Measurements from ENCODE around the gene PAPPA.

The PAPPA gene

GRCh38 chr9:116260531-116260930 is 106.9 kb downstream of the PAPPA start:
- Histone ChIP-seq H3K9ac (ENCODE audit: low read length in 2 of 2) (no peak overlapping the region), H3K4me1 (ENCODE audit: control insufficient read depth, insufficient read depth, low read length) (no peaks in the 10 kb centered on the region), H3K27ac (ENCODE audit: low read length) (no peak overlapping the region), H3K4me3 (ENCODE audit: low read length in 2 of 2) (no peak overlapping the region), H3K27me3 (ENCODE audit: control insufficient read depth in 1 of 2, insufficient read depth in 2 of 2, low read length in 2 of 2) (no peaks in the 10 kb centered on the region), H3K9me3 (ENCODE audit: control insufficient read depth in 2 of 2, low read length in 2 of 2) (no peaks in the 10 kb centered on the region), H3K36me3 (ENCODE audit: control insufficient read depth in 2 of 2, insufficient read depth in 2 of 2, low read length in 2 of 2) (no peaks in the 10 kb centered on the region)

- no peaks in the 10 kb centered on the region for H3K9me3 ChIP-seq (ENCODE audit: control insufficient read depth in 2 of 2, low read length in 2 of 2)
Measured at GRCh38 chr9:116262448-116262847, 108.9 kb downstream of the PAPPA start.

GRCh38 chr9:116264361-116264760 is 110.8 kb downstream of the PAPPA start:
- Histone ChIP-seq H3K4me3 (ENCODE audit: low read length in 2 of 2) (no peak overlapping the region), H3K9me3 (ENCODE audit: control insufficient read depth in 2 of 2, low read length in 2 of 2) (no peaks in the 10 kb centered on the region), H3K4me1 (ENCODE audit: control insufficient read depth, insufficient read depth, low read length) (no peaks in the 10 kb centered on the region), H3K9ac (ENCODE audit: low read length in 2 of 2) (no peak overlapping the region), H3K27me3 (ENCODE audit: control insufficient read depth in 1 of 2, insufficient read depth in 2 of 2, low read length in 2 of 2) (no peaks in the 10 kb centered on the region), H3K27ac (ENCODE audit: low read length) (no peak overlapping the region), H3K36me3 (ENCODE audit: control insufficient read depth in 2 of 2, insufficient read depth in 2 of 2, low read length in 2 of 2) (no peaks in the 10 kb centered on the region)

More at GRCh38 chr9:116262448-116262847, 108.9 kb downstream of the PAPPA start:
- H3K36me3 ChIP-seq (ENCODE audit: control insufficient read depth in 2 of 2, insufficient read depth in 2 of 2, low read length in 2 of 2), result no peaks in the 10 kb centered on the region
- no peak overlapping the region for H3K27ac ChIP-seq (ENCODE audit: low read length)
- no peaks in the 10 kb centered on the region for H3K27me3 ChIP-seq (ENCODE audit: control insufficient read depth in 1 of 2, insufficient read depth in 2 of 2, low read length in 2 of 2)
- no peaks in the 10 kb centered on the region for H3K4me1 ChIP-seq (ENCODE audit: control insufficient read depth, insufficient read depth, low read length)
- H3K4me3 ChIP-seq (ENCODE audit: low read length in 2 of 2), result no peak overlapping the region
- H3K9ac ChIP-seq (ENCODE audit: low read length in 2 of 2), result no peak overlapping the region

GRCh38 chr9:116267021-116267420 is 113.4 kb downstream of the PAPPA start:
- Histone ChIP-seq H3K4me1 (ENCODE audit: control insufficient read depth, insufficient read depth, low read length) (no peaks in the 10 kb centered on the region), H3K9me3 (ENCODE audit: control insufficient read depth in 2 of 2, low read length in 2 of 2) (no peaks in the 10 kb centered on the region), H3K27ac (ENCODE audit: low read length) (no peak overlapping the region), H3K4me3 (ENCODE audit: low read length in 2 of 2) (no peak overlapping the region), H3K27me3 (ENCODE audit: control insufficient read depth in 1 of 2, insufficient read depth in 2 of 2, low read length in 2 of 2) (no peaks in the 10 kb centered on the region), H3K36me3 (ENCODE audit: control insufficient read depth in 2 of 2, insufficient read depth in 2 of 2, low read length in 2 of 2) (no peaks in the 10 kb centered on the region), H3K9ac (ENCODE audit: low read length in 2 of 2) (no peak overlapping the region)

DNA sequence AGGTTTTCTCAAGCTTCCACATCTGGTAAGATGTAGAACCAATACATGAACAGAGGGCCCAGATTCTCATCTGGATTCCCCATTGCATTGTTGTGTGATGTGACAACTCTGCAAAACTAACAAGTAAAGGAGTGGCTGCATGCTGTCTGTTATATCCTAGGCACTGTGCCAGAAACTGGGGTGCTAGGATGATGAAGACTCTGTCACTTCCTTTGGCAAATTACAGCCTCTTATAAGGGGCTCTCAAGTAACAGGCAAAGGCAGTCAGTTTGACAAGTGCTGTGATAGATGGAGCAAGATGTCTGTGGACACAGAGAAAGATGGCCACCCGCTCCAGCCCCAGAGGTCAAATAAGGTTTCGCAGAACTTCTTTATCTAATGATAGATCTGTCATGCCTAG is 115.7 kb downstream of the PAPPA start:
- Histone ChIP-seq H3K4me3 (ENCODE audit: low read length in 2 of 2) (no peak overlapping the region), H3K27ac (ENCODE audit: low read length) (no peak overlapping the region)

DNA sequence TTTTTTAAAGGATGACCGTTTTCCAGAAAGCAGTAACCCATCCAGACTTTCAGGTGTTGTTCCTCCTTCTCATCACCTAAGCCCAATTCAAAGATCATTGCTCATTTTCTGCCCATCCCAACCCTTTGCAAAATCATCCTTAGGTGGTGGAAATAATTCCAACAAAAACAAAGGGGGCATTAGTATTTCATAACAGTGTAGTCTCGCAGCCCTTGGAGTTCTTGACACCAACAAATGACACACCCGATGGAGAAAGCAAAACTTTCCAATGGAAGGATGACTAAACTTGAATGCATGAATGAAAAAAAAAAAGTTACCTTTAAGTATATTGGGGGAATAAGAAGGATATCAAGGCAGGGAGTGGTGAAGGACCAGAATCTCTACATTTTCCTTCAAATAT is 117.0 kb downstream of the PAPPA start:
- H3K27ac ChIP-seq (ENCODE audit: low read length), result no peak overlapping the region
- no peaks in the 10 kb centered on the region for H3K4me1 ChIP-seq (ENCODE audit: control insufficient read depth, insufficient read depth, low read length)
- H3K36me3 ChIP-seq (ENCODE audit: control insufficient read depth in 2 of 2, insufficient read depth in 2 of 2, low read length in 2 of 2), result no peaks in the 10 kb centered on the region
- H3K9me3 ChIP-seq (ENCODE audit: control insufficient read depth in 2 of 2, low read length in 2 of 2), result no peaks in the 10 kb centered on the region
- no peak overlapping the region for H3K4me3 ChIP-seq (ENCODE audit: low read length in 2 of 2)
- H3K9ac ChIP-seq (ENCODE audit: low read length in 2 of 2), result no peak overlapping the region
- H3K27me3 ChIP-seq (ENCODE audit: control insufficient read depth in 1 of 2, insufficient read depth in 2 of 2, low read length in 2 of 2), result no peaks in the 10 kb centered on the region

More for the DNA sequence above, 115.7 kb downstream of the PAPPA start:
- H3K9ac ChIP-seq (ENCODE audit: low read length in 2 of 2), result no peak overlapping the region
- no peaks in the 10 kb centered on the region for H3K27me3 ChIP-seq (ENCODE audit: control insufficient read depth in 1 of 2, insufficient read depth in 2 of 2, low read length in 2 of 2)
- H3K4me1 ChIP-seq (ENCODE audit: control insufficient read depth, insufficient read depth, low read length), result no peaks in the 10 kb centered on the region
- no peaks in the 10 kb centered on the region for H3K9me3 ChIP-seq (ENCODE audit: control insufficient read depth in 2 of 2, low read length in 2 of 2)
- H3K36me3 ChIP-seq (ENCODE audit: control insufficient read depth in 2 of 2, insufficient read depth in 2 of 2, low read length in 2 of 2), result no peaks in the 10 kb centered on the region

DNA sequence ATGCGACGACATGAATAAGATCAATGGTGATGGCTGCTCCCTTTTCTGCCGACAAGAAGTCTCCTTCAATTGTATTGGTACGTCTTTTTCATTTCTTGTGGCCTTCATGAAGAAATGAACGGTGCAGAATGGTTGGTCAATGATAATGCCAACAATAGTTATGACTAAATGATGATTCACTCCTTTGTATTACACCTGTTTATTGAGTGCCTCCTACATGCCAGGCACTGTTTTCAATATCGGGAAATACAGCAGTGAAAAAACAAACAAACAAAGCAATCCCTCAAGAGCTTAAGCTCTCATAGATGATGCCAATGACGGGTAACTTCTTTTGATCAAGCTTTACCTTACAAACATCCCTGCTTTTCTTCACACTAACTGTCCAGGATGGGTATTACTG is 117.7 kb downstream of the PAPPA start:
- Histone ChIP-seq H3K27ac (ENCODE audit: low read length) (no peak overlapping the region), H3K4me1 (ENCODE audit: control insufficient read depth, insufficient read depth, low read length) (no peaks in the 10 kb centered on the region), H3K9me3 (ENCODE audit: control insufficient read depth in 2 of 2, low read length in 2 of 2) (no peaks in the 10 kb centered on the region), H3K36me3 (ENCODE audit: control insufficient read depth in 2 of 2, insufficient read depth in 2 of 2, low read length in 2 of 2) (no peaks in the 10 kb centered on the region), H3K27me3 (ENCODE audit: control insufficient read depth in 1 of 2, insufficient read depth in 2 of 2, low read length in 2 of 2) (no peaks in the 10 kb centered on the region), H3K9ac (ENCODE audit: low read length in 2 of 2) (no peak overlapping the region), H3K4me3 (ENCODE audit: low read length in 2 of 2) (no peak overlapping the region)

DNA sequence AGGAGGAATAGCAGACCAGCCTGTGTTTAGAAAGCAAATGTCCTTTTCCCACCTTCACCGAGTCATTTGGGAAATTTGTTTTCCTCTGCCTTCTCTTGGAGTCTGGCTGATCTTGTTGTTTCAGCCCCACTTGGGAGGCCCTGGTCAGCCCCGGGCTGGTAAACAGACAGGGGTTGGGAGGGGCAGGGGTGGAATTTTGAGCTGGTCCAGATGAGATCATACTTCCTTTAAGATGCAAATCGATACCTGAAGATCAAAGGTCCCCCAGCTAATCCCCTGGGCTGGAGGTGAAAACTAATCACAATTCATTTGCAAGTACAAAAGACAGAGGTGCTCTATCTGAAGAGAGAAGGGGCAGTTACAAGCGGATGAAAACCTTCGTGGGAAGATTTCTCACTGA is 118.4 kb downstream of the PAPPA start:
- no peak overlapping the region for H3K4me3 ChIP-seq (ENCODE audit: low read length in 2 of 2)
- H3K9me3 ChIP-seq (ENCODE audit: control insufficient read depth in 2 of 2, low read length in 2 of 2), result no peaks in the 10 kb centered on the region
- no peak overlapping the region for H3K9ac ChIP-seq (ENCODE audit: low read length in 2 of 2)
- H3K4me1 ChIP-seq (ENCODE audit: control insufficient read depth, insufficient read depth, low read length), result no peaks in the 10 kb centered on the region
- H3K36me3 ChIP-seq (ENCODE audit: control insufficient read depth in 2 of 2, insufficient read depth in 2 of 2, low read length in 2 of 2), result no peaks in the 10 kb centered on the region
- H3K27ac ChIP-seq (ENCODE audit: low read length), result no peak overlapping the region
- H3K27me3 ChIP-seq (ENCODE audit: control insufficient read depth in 1 of 2, insufficient read depth in 2 of 2, low read length in 2 of 2), result no peaks in the 10 kb centered on the region

DNA sequence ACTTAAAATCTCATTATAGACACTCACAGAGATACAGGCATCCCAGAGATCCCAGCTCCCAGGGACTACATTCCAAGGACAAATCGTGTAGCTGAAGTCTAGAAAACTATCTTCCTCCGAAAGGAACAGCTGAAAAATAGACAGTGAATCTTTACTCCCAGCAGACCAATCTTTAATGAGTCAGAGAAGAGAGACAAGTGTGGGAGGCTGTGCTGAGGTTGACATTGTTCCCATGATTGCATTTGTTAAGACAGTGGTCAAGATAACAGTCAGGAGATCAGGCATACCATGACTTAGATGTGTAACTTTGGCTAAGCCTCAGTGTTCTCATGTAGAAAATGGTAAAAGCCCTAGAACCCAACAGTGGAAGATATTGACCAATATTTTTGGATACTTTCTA is 120.7 kb downstream of the PAPPA start:
- no peak overlapping the region for H3K4me3 ChIP-seq (ENCODE audit: low read length in 2 of 2)
- no peak overlapping the region for H3K9ac ChIP-seq (ENCODE audit: low read length in 2 of 2)
- H3K27ac ChIP-seq (ENCODE audit: low read length), result no peak overlapping the region
- no peaks in the 10 kb centered on the region for H3K36me3 ChIP-seq (ENCODE audit: control insufficient read depth in 2 of 2, insufficient read depth in 2 of 2, low read length in 2 of 2)
- no peaks in the 10 kb centered on the region for H3K27me3 ChIP-seq (ENCODE audit: control insufficient read depth in 1 of 2, insufficient read depth in 2 of 2, low read length in 2 of 2)
- H3K9me3 ChIP-seq (ENCODE audit: control insufficient read depth in 2 of 2, low read length in 2 of 2), result no peaks in the 10 kb centered on the region
- H3K4me1 ChIP-seq (ENCODE audit: control insufficient read depth, insufficient read depth, low read length), result no peaks in the 10 kb centered on the region

DNA sequence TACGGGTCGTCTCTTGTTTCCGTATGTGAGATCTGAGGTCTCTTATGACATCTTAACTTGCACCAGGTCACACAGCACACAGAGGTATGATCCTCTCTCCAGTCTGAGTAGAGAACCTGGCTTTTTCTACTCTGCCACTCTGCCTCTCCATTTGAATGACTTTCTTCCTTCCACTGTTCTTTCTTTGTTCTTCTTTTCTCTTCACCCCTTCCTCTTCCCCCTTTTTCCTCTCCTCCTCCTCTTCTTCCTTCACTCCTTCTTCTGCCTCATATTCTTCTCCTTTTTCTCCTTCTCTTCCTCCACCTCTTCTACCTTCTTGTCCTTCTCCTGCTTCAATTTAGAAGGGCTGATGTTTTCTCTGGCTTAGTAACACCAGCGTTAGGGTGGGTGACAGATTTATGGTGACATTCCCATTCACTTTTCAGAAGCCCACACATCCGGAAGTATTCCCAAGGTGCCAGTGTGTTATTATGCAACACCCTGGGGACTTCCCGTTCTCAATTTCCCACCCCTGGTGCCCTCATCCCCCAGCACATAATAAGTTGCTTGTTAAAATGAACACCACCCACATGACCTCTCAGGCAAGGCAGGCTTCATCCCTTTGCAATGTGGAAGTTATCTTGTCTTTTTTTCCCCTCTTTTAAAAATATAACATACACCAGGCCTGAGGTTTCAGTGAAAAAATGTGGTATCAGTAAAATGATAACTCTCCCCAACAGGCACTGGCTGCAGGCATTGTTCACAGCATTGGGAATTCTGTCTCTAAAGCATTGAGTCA is 122.0 kb downstream of the PAPPA start:
- no peaks in the 10 kb centered on the region for H3K4me1 ChIP-seq (ENCODE audit: control insufficient read depth, insufficient read depth, low read length)
- no peak overlapping the region for H3K4me3 ChIP-seq (ENCODE audit: low read length in 2 of 2)
- H3K9me3 ChIP-seq (ENCODE audit: control insufficient read depth in 2 of 2, low read length in 2 of 2), result no peaks in the 10 kb centered on the region
- H3K27me3 ChIP-seq (ENCODE audit: control insufficient read depth in 1 of 2, insufficient read depth in 2 of 2, low read length in 2 of 2), result no peaks in the 10 kb centered on the region
- H3K36me3 ChIP-seq (ENCODE audit: control insufficient read depth in 2 of 2, insufficient read depth in 2 of 2, low read length in 2 of 2), result no peaks in the 10 kb centered on the region
- no peak overlapping the region for H3K27ac ChIP-seq (ENCODE audit: low read length)
- H3K9ac ChIP-seq (ENCODE audit: low read length in 2 of 2), result no peak overlapping the region

DNA sequence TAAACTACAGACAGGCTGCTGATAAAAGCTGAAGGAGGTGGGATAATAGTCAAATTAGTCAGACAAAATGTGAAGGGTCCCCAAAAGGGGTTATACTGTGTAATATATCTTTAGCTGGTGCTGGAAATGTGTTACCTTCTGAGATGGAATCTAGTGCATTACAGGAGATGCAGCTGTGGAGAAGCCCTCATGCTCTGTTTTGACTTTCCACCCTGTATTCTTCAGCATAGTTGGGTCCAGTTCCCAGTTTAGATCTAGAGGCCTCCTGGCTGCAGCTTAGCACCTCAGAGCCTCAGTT is 122.6 kb downstream of the PAPPA start:
- H3K4me1 ChIP-seq (ENCODE audit: control insufficient read depth, insufficient read depth, low read length), result no peaks in the 10 kb centered on the region
- H3K27ac ChIP-seq (ENCODE audit: low read length), result no peak overlapping the region
- H3K9ac ChIP-seq (ENCODE audit: low read length in 2 of 2), result no peak overlapping the region
- H3K27me3 ChIP-seq (ENCODE audit: control insufficient read depth in 1 of 2, insufficient read depth in 2 of 2, low read length in 2 of 2), result no peaks in the 10 kb centered on the region
- H3K9me3 ChIP-seq (ENCODE audit: control insufficient read depth in 2 of 2, low read length in 2 of 2), result no peaks in the 10 kb centered on the region
- H3K4me3 ChIP-seq (ENCODE audit: low read length in 2 of 2), result no peak overlapping the region
- H3K36me3 ChIP-seq (ENCODE audit: control insufficient read depth in 2 of 2, insufficient read depth in 2 of 2, low read length in 2 of 2), result no peaks in the 10 kb centered on the region

All from stomach smooth muscle (tissue), 2 donors.